DND-41 (cell line): ENCODE results near the gene DBX1.

Source experiments
- EZH2 ChIP-seq: IDR thresholded peaks from 3 replicates; pipeline ENCODE4 v1.6.1; 2012; ENCODE audit warnings: borderline replicate concordance, low read depth, mild to moderate bottlenecking, moderate library complexity, low read length, inconsistent platforms; ENCODE audit not compliant: severe bottlenecking
- TF ChIP-seq, protein P1 (sequence below): IDR thresholded peaks from 2 replicates; pipeline ENCODE4 v1.5.1; 2012; ENCODE audit warnings: borderline replicate concordance, low read length, moderate library complexity, mild to moderate bottlenecking; ENCODE audit not compliant: poor library complexity, severe bottlenecking; ENCODE audit errors: extremely low read depth

DNA sequence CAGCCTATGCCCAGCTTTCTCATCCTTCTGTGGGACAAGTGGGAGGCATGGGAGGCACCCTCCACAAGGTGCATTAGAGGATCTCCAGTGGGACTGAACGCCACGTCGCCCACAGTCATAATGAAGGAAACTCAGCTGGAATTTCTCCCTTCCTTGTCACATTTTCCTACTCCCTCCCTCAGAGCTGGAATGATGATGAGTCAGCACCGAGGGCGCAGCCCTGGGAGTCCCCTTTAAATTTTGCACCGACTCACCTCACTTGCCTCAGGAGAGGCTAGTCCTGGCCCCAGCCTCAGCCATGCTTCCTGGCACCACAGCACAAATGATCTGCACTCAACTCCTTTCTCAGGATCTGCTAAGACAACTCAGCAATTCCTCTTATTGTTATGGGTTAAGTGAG, 34.3 kb downstream of the DBX1 start:
- TF ChIP-seq, protein P1, sequence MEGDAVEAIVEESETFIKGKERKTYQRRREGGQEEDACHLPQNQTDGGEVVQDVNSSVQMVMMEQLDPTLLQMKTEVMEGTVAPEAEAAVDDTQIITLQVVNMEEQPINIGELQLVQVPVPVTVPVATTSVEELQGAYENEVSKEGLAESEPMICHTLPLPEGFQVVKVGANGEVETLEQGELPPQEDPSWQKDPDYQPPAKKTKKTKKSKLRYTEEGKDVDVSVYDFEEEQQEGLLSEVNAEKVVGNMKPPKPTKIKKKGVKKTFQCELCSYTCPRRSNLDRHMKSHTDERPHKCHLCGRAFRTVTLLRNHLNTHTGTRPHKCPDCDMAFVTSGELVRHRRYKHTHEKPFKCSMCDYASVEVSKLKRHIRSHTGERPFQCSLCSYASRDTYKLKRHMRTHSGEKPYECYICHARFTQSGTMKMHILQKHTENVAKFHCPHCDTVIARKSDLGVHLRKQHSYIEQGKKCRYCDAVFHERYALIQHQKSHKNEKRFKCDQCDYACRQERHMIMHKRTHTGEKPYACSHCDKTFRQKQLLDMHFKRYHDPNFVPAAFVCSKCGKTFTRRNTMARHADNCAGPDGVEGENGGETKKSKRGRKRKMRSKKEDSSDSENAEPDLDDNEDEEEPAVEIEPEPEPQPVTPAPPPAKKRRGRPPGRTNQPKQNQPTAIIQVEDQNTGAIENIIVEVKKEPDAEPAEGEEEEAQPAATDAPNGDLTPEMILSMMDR, result no peak
- no peak for TF ChIP-seq EZH2
